Right lobe of liver (tissue), 4 donors: ENCODE results near the gene CLIP2.

Experiments
- POLR2A ChIP-seq: fragments of 450-650 bp; IDR thresholded peaks from one replicate; pipeline ENCODE4 v1.6.1; 2017; ENCODE audit warnings: antibody characterized with exemption, mild to moderate bottlenecking
- TF ChIP-seq, protein P1 (sequence below), 4 donors: fragments of 200-600 bp in 3 of 4; fragments of 450-650 bp in 1 of 4; IDR thresholded peaks; one replicate each; pipeline versions ENCODE4 v1.5.1 to v1.8.0; 2016 to 2022; ENCODE audit warnings: antibody characterized with exemption in 4 of 4, mild to moderate bottlenecking in 2 of 4
- donor health status: DM: no; HTN: no; CAD: no.
- donor health status: DM: no; HTN: no; CAD: no.
- donor health status: DM: no; HTN: yes; CAD: no.

GRCh38 chr7:74262639-74263398 is 26.4 kb upstream of the CLIP2 start:
- TF ChIP-seq, protein P1, sequence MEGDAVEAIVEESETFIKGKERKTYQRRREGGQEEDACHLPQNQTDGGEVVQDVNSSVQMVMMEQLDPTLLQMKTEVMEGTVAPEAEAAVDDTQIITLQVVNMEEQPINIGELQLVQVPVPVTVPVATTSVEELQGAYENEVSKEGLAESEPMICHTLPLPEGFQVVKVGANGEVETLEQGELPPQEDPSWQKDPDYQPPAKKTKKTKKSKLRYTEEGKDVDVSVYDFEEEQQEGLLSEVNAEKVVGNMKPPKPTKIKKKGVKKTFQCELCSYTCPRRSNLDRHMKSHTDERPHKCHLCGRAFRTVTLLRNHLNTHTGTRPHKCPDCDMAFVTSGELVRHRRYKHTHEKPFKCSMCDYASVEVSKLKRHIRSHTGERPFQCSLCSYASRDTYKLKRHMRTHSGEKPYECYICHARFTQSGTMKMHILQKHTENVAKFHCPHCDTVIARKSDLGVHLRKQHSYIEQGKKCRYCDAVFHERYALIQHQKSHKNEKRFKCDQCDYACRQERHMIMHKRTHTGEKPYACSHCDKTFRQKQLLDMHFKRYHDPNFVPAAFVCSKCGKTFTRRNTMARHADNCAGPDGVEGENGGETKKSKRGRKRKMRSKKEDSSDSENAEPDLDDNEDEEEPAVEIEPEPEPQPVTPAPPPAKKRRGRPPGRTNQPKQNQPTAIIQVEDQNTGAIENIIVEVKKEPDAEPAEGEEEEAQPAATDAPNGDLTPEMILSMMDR (IDR thresholded peaks at IDR 0.05): no peak
- TF ChIP-seq POLR2A: no peak
